Measurements from ENCODE around the gene USP40.

DNA sequence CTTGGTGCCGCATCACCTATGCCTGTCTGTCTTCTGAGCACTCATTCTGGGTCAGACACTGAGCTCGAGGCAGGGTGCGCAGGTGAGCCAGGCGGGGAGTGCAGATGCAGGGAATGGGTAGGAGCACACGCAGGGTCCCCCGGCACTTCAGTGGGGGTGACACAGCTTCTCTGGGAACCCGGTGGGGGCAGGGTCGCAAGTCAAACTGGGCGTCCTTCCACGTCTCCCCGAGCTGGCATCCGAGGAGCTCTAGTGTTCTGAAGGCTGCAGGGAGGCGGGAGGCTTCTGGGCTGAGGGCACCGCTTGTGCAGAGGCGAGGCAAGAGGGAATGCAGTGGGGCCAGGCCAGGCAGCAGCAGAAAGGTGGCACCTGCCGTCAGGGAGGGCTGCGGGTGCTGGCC lies 126.3 kb downstream of the USP40 start:
- TF ChIP-seq, protein P1, sequence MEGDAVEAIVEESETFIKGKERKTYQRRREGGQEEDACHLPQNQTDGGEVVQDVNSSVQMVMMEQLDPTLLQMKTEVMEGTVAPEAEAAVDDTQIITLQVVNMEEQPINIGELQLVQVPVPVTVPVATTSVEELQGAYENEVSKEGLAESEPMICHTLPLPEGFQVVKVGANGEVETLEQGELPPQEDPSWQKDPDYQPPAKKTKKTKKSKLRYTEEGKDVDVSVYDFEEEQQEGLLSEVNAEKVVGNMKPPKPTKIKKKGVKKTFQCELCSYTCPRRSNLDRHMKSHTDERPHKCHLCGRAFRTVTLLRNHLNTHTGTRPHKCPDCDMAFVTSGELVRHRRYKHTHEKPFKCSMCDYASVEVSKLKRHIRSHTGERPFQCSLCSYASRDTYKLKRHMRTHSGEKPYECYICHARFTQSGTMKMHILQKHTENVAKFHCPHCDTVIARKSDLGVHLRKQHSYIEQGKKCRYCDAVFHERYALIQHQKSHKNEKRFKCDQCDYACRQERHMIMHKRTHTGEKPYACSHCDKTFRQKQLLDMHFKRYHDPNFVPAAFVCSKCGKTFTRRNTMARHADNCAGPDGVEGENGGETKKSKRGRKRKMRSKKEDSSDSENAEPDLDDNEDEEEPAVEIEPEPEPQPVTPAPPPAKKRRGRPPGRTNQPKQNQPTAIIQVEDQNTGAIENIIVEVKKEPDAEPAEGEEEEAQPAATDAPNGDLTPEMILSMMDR (IDR thresholded peaks at IDR 0.05; ENCODE audit: low read depth, low read length) = no peak
- no peak for TF ChIP-seq EZH2phosphoT487 (IDR thresholded peaks at IDR 0.05; ENCODE audit: low read depth)

All from OCI-LY3 (cell line).